HEK293 (cell line): ENCODE measurements around the gene LPIN2.

Experiments
- CTCF ChIA-PET: fragments of 350-600 bp; formaldehyde crosslinking; extraction: SDS; loops from one replicate; lab custom pipeline; 2021; ENCODE audit warnings: antibody characterized with exemption; lab: Yijun Ruan, JAX
- POLR2A ChIA-PET: fragments of 300-600 bp; formaldehyde crosslinking; extraction: SDS; loops from one replicate; lab custom pipeline; 2020; ENCODE audit warnings: antibody characterized with exemption, inconsistent platforms; lab: Yijun Ruan, JAX
- H3K27ac ChIP-seq: fragments of 200-500 bp; sonication (Bioruptor generic); 2 replicates; pipeline ENCODE4 v1.5.1; 2014; ENCODE audit warnings: low read depth, low read length, control low read depth, inconsistent platforms; ENCODE audit errors: extremely low read depth
- H3K36me3 ChIP-seq, 2 experiments: fragments of 200-500 bp in 1 of 2; sonication (Bioruptor generic) in 1 of 2; 1 replicate in 1 of 2; 2 replicates in 1 of 2; pipeline ENCODE4 v1.5.1; 2014 to 2017; ENCODE audit warnings: inconsistent platforms in 2 of 2, low read length in 2 of 2; ENCODE audit not compliant: control insufficient read depth in 2 of 2, insufficient read depth in 1 of 2
- H3K4me1 ChIP-seq: fragments of 200-500 bp; sonication (Bioruptor generic); 2 replicates; pipeline ENCODE4 v1.5.1; 2014; ENCODE audit warnings: mild to moderate bottlenecking, low read length, inconsistent platforms; ENCODE audit not compliant: control insufficient read depth, insufficient read depth
- H3K4me3 ChIP-seq: 2 replicates; pipeline ENCODE4 v1.5.1; 2011; ENCODE audit warnings: low read depth, mild to moderate bottlenecking, control low read depth, low read length, moderate library complexity
- H3K9me3 ChIP-seq: fragments of 200-500 bp; sonication (Bioruptor generic); 2 replicates; pipeline ENCODE4 v1.5.1; 2014; ENCODE audit warnings: low read depth, low read length, inconsistent platforms; ENCODE audit not compliant: control insufficient read depth, insufficient read depth
- KLF17 ChIP-seq: fragments of 450-650 bp; formaldehyde crosslinking; IDR thresholded peaks from 2 replicates; pipeline ENCODE4 v1.5.1; 2016; ENCODE audit warnings: missing biosample characterization, missing genetic modification characterization
- ZFP3 ChIP-seq: fragments of 450-650 bp; formaldehyde crosslinking; IDR thresholded peaks from 2 replicates; pipeline ENCODE4 v1.5.1; 2016; ENCODE audit warnings: low read depth, missing biosample characterization, missing genetic modification characterization
- ZNF138 ChIP-seq: fragments of 450-650 bp; formaldehyde crosslinking; IDR thresholded peaks from 2 replicates; pipeline ENCODE4 v1.5.1; 2016; ENCODE audit warnings: missing biosample characterization, missing genetic modification characterization, borderline replicate concordance
- ZNF16 ChIP-seq: fragments of 450-650 bp; formaldehyde crosslinking; IDR thresholded peaks from 2 replicates; pipeline ENCODE4 v1.5.1; 2016; ENCODE audit warnings: low read depth, missing biosample characterization, missing genetic modification characterization
- ZNF2 ChIP-seq: fragments of 450-650 bp; formaldehyde crosslinking; IDR thresholded peaks from 2 replicates; pipeline ENCODE4 v1.5.1; 2016; ENCODE audit warnings: missing biosample characterization, missing genetic modification characterization
- ZNF426 ChIP-seq: fragments of 450-650 bp; formaldehyde crosslinking; IDR thresholded peaks from 2 replicates; pipeline ENCODE4 v1.5.1; 2017; ENCODE audit warnings: missing biosample characterization, missing genetic modification characterization, mild to moderate bottlenecking, inconsistent platforms, moderate library complexity
- ZNF626 ChIP-seq: fragments of 450-650 bp; sonication (Bioruptor Pico); formaldehyde crosslinking; IDR thresholded peaks from 2 replicates; pipeline ENCODE4 v1.5.1; 2018; ENCODE audit warnings: missing biosample characterization, missing genetic modification characterization, inconsistent platforms
- ZNF639 ChIP-seq: fragments of 450-650 bp; formaldehyde crosslinking; IDR thresholded peaks from 2 replicates; pipeline ENCODE4 v1.5.1; 2016; ENCODE audit warnings: missing biosample characterization, missing genetic modification characterization
- ZNF658 ChIP-seq: fragments of 450-650 bp; formaldehyde crosslinking; IDR thresholded peaks from 2 replicates; pipeline ENCODE4; 2016; ENCODE audit warnings: missing biosample characterization, missing genetic modification characterization
- TF ChIP-seq, protein P1 (sequence below): fragments of 450-650 bp; formaldehyde crosslinking; IDR thresholded peaks from 2 replicates; pipeline ENCODE4 v1.5.1; 2016; ENCODE audit warnings: missing biosample characterization, missing genetic modification characterization
- TF ChIP-seq, protein P2 (sequence below): fragments of 450-650 bp; formaldehyde crosslinking; conservative IDR thresholded peaks from 2 replicates; pipeline ENCODE4 v1.5.1; 2016; ENCODE audit warnings: low read depth, missing biosample characterization, missing genetic modification characterization
- TF ChIP-seq, protein P3 (sequence below): fragments of 450-650 bp; formaldehyde crosslinking; IDR thresholded peaks from 2 replicates; pipeline ENCODE4 v1.5.1; 2016; ENCODE audit warnings: missing biosample characterization, missing genetic modification characterization

Gene LPIN2

GRCh38 chr18:3014503-3015203 lies 1.7 kb upstream of the LPIN2 start:
- Histone ChIP-seq H3K27ac (no peak overlapping the region), H3K4me3 (no peak overlapping the region), H3K9me3 (no peaks in the 10 kb centered on the region)
- POLR2A ChIA-PET = interaction anchor here (1.1 kb wide), 1 partner anchor 8 kb away, joined by 3 read pairs; no protein-coding TSS in a partner anchor
- TF ChIP-seq ZFP3 (tag by site-specific recombination) (no peak), ZNF16 (no peak), ZNF658 (no peak), ZNF639 (tag by site-specific recombination) (no peak), ZNF426 (tag by site-specific recombination) (no peak), ZNF138 (no peak), ZNF2 (tag by site-specific recombination) (no peak), ZNF626 (tag by site-specific recombination) (no peak), KLF17 (tag by site-specific recombination) (no peak)
- TF ChIP-seq, protein P1, sequence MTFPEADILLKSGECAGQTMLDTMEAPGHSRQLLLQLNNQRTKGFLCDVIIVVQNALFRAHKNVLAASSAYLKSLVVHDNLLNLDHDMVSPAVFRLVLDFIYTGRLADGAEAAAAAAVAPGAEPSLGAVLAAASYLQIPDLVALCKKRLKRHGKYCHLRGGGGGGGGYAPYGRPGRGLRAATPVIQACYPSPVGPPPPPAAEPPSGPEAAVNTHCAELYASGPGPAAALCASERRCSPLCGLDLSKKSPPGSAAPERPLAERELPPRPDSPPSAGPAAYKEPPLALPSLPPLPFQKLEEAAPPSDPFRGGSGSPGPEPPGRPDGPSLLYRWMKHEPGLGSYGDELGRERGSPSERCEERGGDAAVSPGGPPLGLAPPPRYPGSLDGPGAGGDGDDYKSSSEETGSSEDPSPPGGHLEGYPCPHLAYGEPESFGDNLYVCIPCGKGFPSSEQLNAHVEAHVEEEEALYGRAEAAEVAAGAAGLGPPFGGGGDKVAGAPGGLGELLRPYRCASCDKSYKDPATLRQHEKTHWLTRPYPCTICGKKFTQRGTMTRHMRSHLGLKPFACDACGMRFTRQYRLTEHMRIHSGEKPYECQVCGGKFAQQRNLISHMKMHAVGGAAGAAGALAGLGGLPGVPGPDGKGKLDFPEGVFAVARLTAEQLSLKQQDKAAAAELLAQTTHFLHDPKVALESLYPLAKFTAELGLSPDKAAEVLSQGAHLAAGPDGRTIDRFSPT (tag by site-specific recombination) = no peak
- TF ChIP-seq, protein P2, sequence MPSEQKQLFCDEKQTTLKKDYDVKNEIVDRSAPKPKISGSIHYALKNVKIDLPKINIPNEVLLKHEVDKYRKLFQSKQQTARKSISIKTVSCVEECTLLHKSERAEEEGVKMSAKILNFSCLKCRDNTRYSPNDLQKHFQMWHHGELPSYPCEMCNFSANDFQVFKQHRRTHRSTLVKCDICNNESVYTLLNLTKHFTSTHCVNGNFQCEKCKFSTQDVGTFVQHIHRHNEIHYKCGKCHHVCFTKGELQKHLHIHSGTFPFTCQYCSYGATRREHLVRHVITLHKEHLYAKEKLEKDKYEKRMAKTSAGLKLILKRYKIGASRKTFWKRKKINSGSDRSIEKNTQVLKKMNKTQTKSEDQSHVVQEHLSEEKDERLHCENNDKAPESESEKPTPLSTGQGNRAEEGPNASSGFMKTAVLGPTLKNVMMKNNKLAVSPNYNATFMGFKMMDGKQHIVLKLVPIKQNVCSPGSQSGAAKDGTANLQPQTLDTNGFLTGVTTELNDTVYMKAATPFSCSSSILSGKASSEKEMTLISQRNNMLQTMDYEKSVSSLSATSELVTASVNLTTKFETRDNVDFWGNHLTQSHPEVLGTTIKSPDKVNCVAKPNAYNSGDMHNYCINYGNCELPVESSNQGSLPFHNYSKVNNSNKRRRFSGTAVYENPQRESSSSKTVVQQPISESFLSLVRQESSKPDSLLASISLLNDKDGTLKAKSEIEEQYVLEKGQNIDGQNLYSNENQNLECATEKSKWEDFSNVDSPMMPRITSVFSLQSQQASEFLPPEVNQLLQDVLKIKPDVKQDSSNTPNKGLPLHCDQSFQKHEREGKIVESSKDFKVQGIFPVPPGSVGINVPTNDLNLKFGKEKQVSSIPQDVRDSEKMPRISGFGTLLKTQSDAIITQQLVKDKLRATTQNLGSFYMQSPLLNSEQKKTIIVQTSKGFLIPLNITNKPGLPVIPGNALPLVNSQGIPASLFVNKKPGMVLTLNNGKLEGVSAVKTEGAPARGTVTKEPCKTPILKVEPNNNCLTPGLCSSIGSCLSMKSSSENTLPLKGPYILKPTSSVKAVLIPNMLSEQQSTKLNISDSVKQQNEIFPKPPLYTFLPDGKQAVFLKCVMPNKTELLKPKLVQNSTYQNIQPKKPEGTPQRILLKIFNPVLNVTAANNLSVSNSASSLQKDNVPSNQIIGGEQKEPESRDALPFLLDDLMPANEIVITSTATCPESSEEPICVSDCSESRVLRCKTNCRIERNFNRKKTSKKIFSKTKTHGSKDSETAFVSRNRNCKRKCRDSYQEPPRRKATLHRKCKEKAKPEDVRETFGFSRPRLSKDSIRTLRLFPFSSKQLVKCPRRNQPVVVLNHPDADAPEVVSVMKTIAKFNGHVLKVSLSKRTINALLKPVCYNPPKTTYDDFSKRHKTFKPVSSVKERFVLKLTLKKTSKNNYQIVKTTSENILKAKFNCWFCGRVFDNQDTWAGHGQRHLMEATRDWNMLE (tag by site-specific recombination) = no peak
- TF ChIP-seq, protein P3, sequence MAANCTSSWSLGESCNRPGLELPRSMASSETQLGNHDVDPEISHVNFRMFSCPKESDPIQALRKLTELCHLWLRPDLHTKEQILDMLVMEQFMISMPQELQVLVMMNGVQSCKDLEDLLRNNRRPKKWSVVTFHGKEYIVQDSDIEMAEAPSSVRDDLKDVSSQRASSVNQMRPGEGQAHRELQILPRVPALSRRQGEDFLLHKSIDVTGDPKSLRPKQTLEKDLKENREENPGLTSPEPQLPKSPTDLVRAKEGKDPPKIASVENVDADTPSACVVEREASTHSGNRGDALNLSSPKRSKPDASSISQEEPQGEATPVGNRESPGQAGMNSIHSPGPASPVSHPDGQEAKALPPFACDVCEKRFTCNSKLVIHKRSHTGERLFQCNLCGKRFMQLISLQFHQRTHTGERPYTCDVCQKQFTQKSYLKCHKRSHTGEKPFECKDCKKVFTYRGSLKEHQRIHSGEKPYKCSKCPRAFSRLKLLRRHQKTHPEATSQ (tag by site-specific recombination) = no peak
- TF ChIP-seq, all 188 proteins: peak for 0
- peaks cover 0 to 4% of the 10 kb centered on the region in 2 experiments; a peak in 1 of 3 replicates for H3K36me3 ChIP-seq
- CTCF ChIA-PET = interaction anchor here (0.6 to 2.1 kb wide), 4 partner anchors 95 to 1001 kb away, joined by 3 to 7 read pairs (median 4); no protein-coding TSS in a partner anchor
- H3K4me1 ChIP-seq = no peaks in the 10 kb centered on the region; the same call in 1 of the 2 replicates
